BLaER1 (cell line): ENCODE data around the gene ZNF416.
A peak's percentile ranks its signal among the peaks of the same experiment; 100 is the strongest.

ENCODE experiments used
- H3K27ac ChIP-seq: shearing (Covaris generic); formaldehyde crosslinking; 2 replicates; pipeline ENCODE4 v1.8.1; 2022
- H3K27me3 ChIP-seq: shearing (Covaris generic); formaldehyde crosslinking; 2 replicates; pipeline ENCODE4 v1.8.1; 2022
- H3K36me3 ChIP-seq: shearing (Covaris generic); formaldehyde crosslinking; 2 replicates; pipeline ENCODE4 v1.8.1; 2022
- H3K4me1 ChIP-seq: shearing (Covaris generic); formaldehyde crosslinking; 2 replicates; pipeline ENCODE4 v1.8.1; 2022
- H3K4me2 ChIP-seq: shearing (Covaris generic); formaldehyde crosslinking; 2 replicates; pipeline ENCODE4 v1.8.1; 2022
- H3K4me3 ChIP-seq: shearing (Covaris generic); formaldehyde crosslinking; 2 replicates; pipeline ENCODE4 v1.8.1; 2022
- H3K9ac ChIP-seq: shearing (Covaris generic); formaldehyde crosslinking; 2 replicates; pipeline ENCODE4 v1.8.1; 2022
- H3K9me3 ChIP-seq: shearing (Covaris generic); formaldehyde crosslinking; 2 replicates; pipeline ENCODE4 v1.8.1; 2022
- H4K20me1 ChIP-seq: shearing (Covaris generic); formaldehyde crosslinking; 2 replicates; pipeline ENCODE4 v1.8.1; 2022
- Cebpa-rat ChIP-seq: shearing (Covaris generic); IDR thresholded peaks from 2 replicates; pipeline ENCODE4 v1.8.1; 2022

Gene ZNF416

GRCh38 chr19:57559404-57560025 is 19.2 kb downstream of the ZNF416 start, which contains the start of gene ZNF550:
Gene ZNF550, minus strand, starts transcription at chr19:57559863. Its CDS starts 181 bp downstream, at chr19:57559682.
- H3K36me3 ChIP-seq, result peaks cover 35% of the 10 kb centered on the region
- H3K4me3 ChIP-seq, result peak within 1 kb of the TSS; percentile 99
- peaks cover 21% of the 10 kb centered on the region; the same call in 1 of the 2 replicates for H4K20me1 ChIP-seq
- H3K4me1 ChIP-seq, result peaks cover 20% of the 10 kb centered on the region
- TF ChIP-seq Cebpa-rat, result no peak
- H3K27me3 ChIP-seq, result no peaks in the 10 kb centered on the region
- peaks cover 61% of the 10 kb centered on the region for H3K9me3 ChIP-seq
- peak within 1 kb of the TSS; percentile 94 for H3K9ac ChIP-seq
- H3K27ac ChIP-seq, result peak within 1 kb of the TSS; percentile 89
- peak within 1 kb of the TSS; percentile 89 for H3K4me2 ChIP-seq

GRCh38 chr19:57559008-57559403 is 19.7 kb downstream of the ZNF416 start:
- Histone ChIP-seq H3K27me3 (no peaks in the 10 kb centered on the region), H3K36me3 (peaks cover 40% of the 10 kb centered on the region), H3K9me3 (peaks cover 61% of the 10 kb centered on the region), H3K9ac (peak overlapping the region; percentile 94), H3K4me3 (peak overlapping the region; percentile 99), H4K20me1 (peaks cover 21% of the 10 kb centered on the region; the same call in 1 of the 2 replicates), H3K4me1 (peaks cover 20% of the 10 kb centered on the region), H3K4me2 (peak overlapping the region; percentile 89), H3K27ac (peak overlapping the region; percentile 89)
- TF ChIP-seq Cebpa-rat, result no peak

GRCh38 chr19:57558525-57558924 is 20.2 kb downstream of the ZNF416 start:
- Histone ChIP-seq H3K9me3 (peaks cover 61% of the 10 kb centered on the region), H3K27me3 (no peaks in the 10 kb centered on the region), H3K4me2 (peak overlapping the region; percentile 89), H3K9ac (peak overlapping the region; percentile 94), H3K27ac (peak overlapping the region; percentile 89; the same call in 1 of the 2 replicates), H3K4me1 (peaks cover 20% of the 10 kb centered on the region), H3K4me3 (peak overlapping the region; percentile 99), H3K36me3 (peaks cover 45% of the 10 kb centered on the region), H4K20me1 (peaks cover 21% of the 10 kb centered on the region; the same call in 1 of the 2 replicates)
- TF ChIP-seq Cebpa-rat, result no peak

- H3K36me3 ChIP-seq, result peaks cover 53% of the 10 kb centered on the region
- peak overlapping the region; percentile 89; the same call in 1 of the 2 replicates for H3K4me2 ChIP-seq
- H3K9me3 ChIP-seq, result peaks cover 61% of the 10 kb centered on the region
- H3K4me3 ChIP-seq, result no peak overlapping the region
- peaks cover 21% of the 10 kb centered on the region; the same call in 1 of the 2 replicates for H4K20me1 ChIP-seq
- no peaks in the 10 kb centered on the region for H3K27me3 ChIP-seq
- H3K4me1 ChIP-seq, result peaks cover 20% of the 10 kb centered on the region
- H3K9ac ChIP-seq, result peak overlapping the region; percentile 94
- TF ChIP-seq Cebpa-rat, result no peak
- H3K27ac ChIP-seq, result no peak overlapping the region
Measured at GRCh38 chr19:57557659-57558058, 21.1 kb downstream of the ZNF416 start.

- Histone ChIP-seq H3K9me3 (peaks cover 67% of the 10 kb centered on the region), H3K9ac (no peak overlapping the region), H4K20me1 (peaks cover 6% of the 10 kb centered on the region; the same call in 1 of the 2 replicates), H3K4me3 (no peak overlapping the region), H3K27me3 (no peaks in the 10 kb centered on the region), H3K36me3 (peaks cover 99% of the 10 kb centered on the region), H3K27ac (no peak overlapping the region), H3K4me2 (no peak overlapping the region), H3K4me1 (no peaks in the 10 kb centered on the region)
- TF ChIP-seq Cebpa-rat, result no peak
Measured at GRCh38 chr19:57552432-57552831, 26.3 kb downstream of the ZNF416 start.

GRCh38 chr19:57546513-57546912 is 32.2 kb downstream of the ZNF416 start:
- H3K4me1 ChIP-seq, result no peaks in the 10 kb centered on the region
- H3K27ac ChIP-seq, result no peak overlapping the region
- no peaks in the 10 kb centered on the region for H4K20me1 ChIP-seq
- no peak for TF ChIP-seq Cebpa-rat
- H3K4me2 ChIP-seq, result no peak overlapping the region
- peaks cover 100% of the 10 kb centered on the region for H3K36me3 ChIP-seq
- H3K27me3 ChIP-seq, result no peaks in the 10 kb centered on the region
- peak overlapping the region; percentile 22 for H3K4me3 ChIP-seq
- no peak overlapping the region for H3K9ac ChIP-seq
- peaks cover 86% of the 10 kb centered on the region for H3K9me3 ChIP-seq

- Histone ChIP-seq H3K36me3 (peaks cover 100% of the 10 kb centered on the region), H3K4me1 (no peaks in the 10 kb centered on the region), H3K27me3 (no peaks in the 10 kb centered on the region), H3K27ac (no peak overlapping the region), H4K20me1 (no peaks in the 10 kb centered on the region), H3K9me3 (peaks cover 100% of the 10 kb centered on the region), H3K4me2 (no peak overlapping the region), H3K9ac (no peak overlapping the region), H3K4me3 (peak overlapping the region; percentile 31)
- no peak for TF ChIP-seq Cebpa-rat
Measured at GRCh38 chr19:57537953-57538547, 40.7 kb downstream of the ZNF416 start.

- Histone ChIP-seq H3K36me3 (peaks cover 25% of the 10 kb centered on the region), H3K27ac (peak within 1 kb of the TSS; percentile 86), H3K9me3 (peaks cover 28% of the 10 kb centered on the region), H3K4me2 (peak within 1 kb of the TSS; percentile 95), H3K4me1 (peaks cover 14% of the 10 kb centered on the region), H3K27me3 (no peaks in the 10 kb centered on the region), H3K9ac (peak within 1 kb of the TSS; percentile 87), H4K20me1 (0 out of 2 replicates have a peak, but pooled peaks cover 7% of the 10 kb centered on the region), H3K4me3 (peak within 1 kb of the TSS; percentile 92)
- TF ChIP-seq Cebpa-rat, result peak; percentile 42; the same call in 1 of the 2 replicates
Measured at GRCh38 chr19:57527136-57527881, 51.4 kb downstream of the ZNF416 start, which contains the start of gene ZNF549. Gene ZNF549, plus strand, starts transcription at chr19:57527356. Its CDS starts 218 bp downstream, at chr19:57527574.
